ENCODE results near the gene ALG12. TPM values are rescaled to one million over a fixed set of nuclear protein-coding genes. Genes with fewer than 3 reads are reported as not detected.

Gene ALG12
- total RNA-seq, 6 donors from 2014 or later: 14.2 to 32.5 (median 22.3) TPM

- DNase-seq: no peak
- H3K36me3 ChIP-seq: peaks cover 0 to 32% (median 22%) of the 10 kb centered on the region in 4 donors
- no peaks in the 10 kb centered on the region for H3K9me3 ChIP-seq
Observed at GRCh38 chr22:49915610-49916009, 2.6 kb downstream of the ALG12 start.

GRCh38 chr22:49914256-49914655 is 4.0 kb downstream of the ALG12 start:
- 89 to 94% methylated on average over 11 to 12 of the region's 12 CpGs for WGBS, 2 donors
- Histone ChIP-seq H3K4me3 (no peak overlapping the region), H3K4me1 (peaks cover 13 to 23% (median 15%) of the 10 kb centered on the region in 4 donors), H3K36me3 (peaks cover 0 to 40% (median 25%) of the 10 kb centered on the region in 4 donors), H3K9me3 (no peaks in the 10 kb centered on the region), H3K27me3 (no peaks in the 10 kb centered on the region), H3K27ac (no peak overlapping the region)
- peak in 1 of 2 donors; percentile 54 for DNase-seq
- ATAC-seq (ENCODE audit: low FRiP score in 2 of 2): no peak
- TF ChIP-seq EP300 (IDR thresholded peaks at IDR 0.05): no peak
- no peak for TF ChIP-seq POLR2A (IDR thresholded peaks at IDR 0.05)
- no peak for TF ChIP-seq POLR2AphosphoS5 (IDR thresholded peaks at IDR 0.05)
- no peak for TF ChIP-seq CTCF (IDR thresholded peaks at IDR 0.05)

More at GRCh38 chr22:49915610-49916009, 2.6 kb downstream of the ALG12 start:
- Histone ChIP-seq H3K4me3 (no peak overlapping the region), H3K27me3 (no peaks in the 10 kb centered on the region), H3K4me1 (peaks cover 17 to 32% (median 19%) of the 10 kb centered on the region in 4 donors), H3K27ac (no peak overlapping the region)
- TF ChIP-seq CTCF (IDR thresholded peaks at IDR 0.05): no peak
- no peak for TF ChIP-seq POLR2AphosphoS5 (IDR thresholded peaks at IDR 0.05)
- no peak for TF ChIP-seq EP300 (IDR thresholded peaks at IDR 0.05)
- no peak for TF ChIP-seq POLR2A (IDR thresholded peaks at IDR 0.05)
- ATAC-seq (ENCODE audit: low FRiP score in 2 of 2): no peak
- 92 to 97% methylated on average over 12 of the region's 12 CpGs for WGBS, 2 donors

- Histone ChIP-seq H3K36me3 (peaks cover 0 to 48% (median 29%) of the 10 kb centered on the region in 4 donors), H3K4me3 (no peak overlapping the region), H3K9me3 (no peaks in the 10 kb centered on the region), H3K27ac (no peak overlapping the region), H3K4me1 (peaks cover 8 to 17% (median 10%) of the 10 kb centered on the region in 4 donors), H3K27me3 (no peaks in the 10 kb centered on the region)
- ATAC-seq (ENCODE audit: low FRiP score in 2 of 2): no peak
- no peak for DNase-seq
- 96 to 98% methylated on average over 12 to 14 of the region's 14 CpGs for WGBS, 2 donors
- no peak for TF ChIP-seq POLR2A (IDR thresholded peaks at IDR 0.05)
- no peak for TF ChIP-seq POLR2AphosphoS5 (IDR thresholded peaks at IDR 0.05)
- TF ChIP-seq EP300 (IDR thresholded peaks at IDR 0.05): no peak
- TF ChIP-seq CTCF (IDR thresholded peaks at IDR 0.05): no peak
Observed at GRCh38 chr22:49913446-49913845, 4.8 kb downstream of the ALG12 start.

- no peak overlapping the region for H3K27ac ChIP-seq
- DNase-seq (peak in 1 of 2 donors; percentile 54), ATAC-seq (ENCODE audit: low FRiP score in 2 of 2) (no peak)
- no peak overlapping the region for H3K4me3 ChIP-seq
- TF ChIP-seq POLR2AphosphoS5 (IDR thresholded peaks at IDR 0.05) (no peak), EP300 (IDR thresholded peaks at IDR 0.05) (no peak), CTCF (IDR thresholded peaks at IDR 0.05) (no peak), POLR2A (IDR thresholded peaks at IDR 0.05) (no peak)
- WGBS, 2 donors: 93 to 97% methylated on average over 10 to 14 of the region's 14 CpGs
- peaks cover 0 to 50% (median 31%) of the 10 kb centered on the region in 4 donors for H3K36me3 ChIP-seq
- H3K27me3 ChIP-seq: no peaks in the 10 kb centered on the region
- peaks cover 8 to 17% (median 10%) of the 10 kb centered on the region in 4 donors for H3K4me1 ChIP-seq
- H3K9me3 ChIP-seq: no peaks in the 10 kb centered on the region
Observed at GRCh38 chr22:49913026-49913425, 5.2 kb downstream of the ALG12 start.
